K562 (cell line): ENCODE measurements around the gene PPP1R12C. TPM values are rescaled to one million over a fixed set of nuclear protein-coding genes. Genes with fewer than 3 reads are reported as not detected.

Source experiments
- ETV1 ChIP-seq: fragments of 450-650 bp; conservative IDR thresholded peaks from 2 replicates; pipeline ENCODE4 v1.6.1; 2016; ENCODE audit warnings: missing genetic modification characterization, control low read depth, low read depth, missing compliant biosample characterization
- ETV5 ChIP-seq: sonication (generic); formaldehyde crosslinking; IDR thresholded peaks from 2 replicates; pipeline ENCODE4 v1.4.0; 2020; ENCODE audit warnings: low read depth, mild to moderate bottlenecking, missing genetic modification reagents
- GATA2 ChIP-seq: sonication (generic); formaldehyde crosslinking; IDR thresholded peaks from 2 replicates; pipeline ENCODE4 v1.4.0; 2020; ENCODE audit warnings: mild to moderate bottlenecking, missing genetic modification reagents
- MCM2 ChIP-seq: fragments of 450-650 bp; IDR thresholded peaks from 2 replicates; pipeline ENCODE4 v1.6.1; 2017; ENCODE audit warnings: low read depth, mild to moderate bottlenecking
- MED1 ChIP-seq: sonication (generic); formaldehyde crosslinking; IDR thresholded peaks from 2 replicates; pipeline ENCODE4 v1.8.1; 2023; ENCODE audit warnings: missing genetic modification reagents, borderline replicate concordance
- NCOA4 ChIP-seq: fragments of 450-650 bp; IDR thresholded peaks from 2 replicates; pipeline ENCODE4 v1.6.1; 2018; ENCODE audit warnings: mild to moderate bottlenecking; ENCODE audit not compliant: partially characterized antibody
- NR4A1 ChIP-seq, 2 experiments: fragments of 250-450 bp in 1 of 2; fragments of 450-650 bp in 1 of 2; sonication (Bioruptor Pico) in 1 of 2; IDR thresholded peaks; 2 replicates each; pipeline versions ENCODE4 v1.4.0 to v1.6.1; 2016 to 2020; ENCODE audit warnings: mild to moderate bottlenecking in 2 of 2, missing compliant biosample characterization in 1 of 2, missing genetic modification characterization in 1 of 2, moderate library complexity in 1 of 2
- SMARCA5 ChIP-seq: fragments of 450-650 bp; IDR thresholded peaks from 2 replicates; pipeline ENCODE4 v1.6.1; 2016
- SRSF7 ChIP-seq: fragments of 200-400 bp; formaldehyde crosslinking; optimal IDR thresholded peaks from 2 replicates; pipeline ENCODE3; 2017; ENCODE audit warnings: mild to moderate bottlenecking, low read depth, low read length
- U2AF1 ChIP-seq: fragments of 200-400 bp; formaldehyde crosslinking; optimal IDR thresholded peaks from 2 replicates; pipeline ENCODE3; 2017; ENCODE audit warnings: mild to moderate bottlenecking, low read depth, low read length, moderate library complexity
- WHSC1 ChIP-seq: IDR thresholded peaks from one replicate; pipeline ENCODE4 v1.6.1; 2012; ENCODE audit warnings: low read length, control low read depth, inconsistent platforms
- ZNF277 ChIP-seq: fragments of 250-450 bp; sonication (Bioruptor Pico); IDR thresholded peaks from 2 replicates; pipeline ENCODE4 v1.8.0; 2022; ENCODE audit warnings: inconsistent platforms, mild to moderate bottlenecking, moderate library complexity, borderline replicate concordance
- ZNF740 ChIP-seq, 3 experiments: fragments of 200-800 bp in 1 of 3; sonication (Bioruptor generic) in 1 of 3; sonication (generic) in 1 of 3; formaldehyde crosslinking in 1 of 3; IDR thresholded peaks; 2 replicates each; pipeline versions ENCODE4 v1.6.1 to v1.8.0; 2016 to 2022; ENCODE audit warnings: mild to moderate bottlenecking in 2 of 3, missing compliant biosample characterization in 2 of 3, missing genetic modification characterization in 2 of 3, missing genetic modification reagents in 1 of 3
- polyA plus RNA-seq, 8 experiments: library from polyadenylated mRNA; depleted of rRNA in 4 of 8; stranded (reverse) in 5 of 8; unstranded in 3 of 8; fragments of >200 nt; fragmentation: Nextera tagmentation in 2 of 8; fragmentation: Illumina TruSeq in 1 of 8; extraction: Ambion mirVana in 2 of 8; extraction: Trizol in 1 of 8; gene quantifications; 2 replicates each; pipeline versions ENCODE4 v1.2.1 to v1.2.3, GENCODE V29; 2011 to 2014; ENCODE audit warnings: inconsistent platforms in 1 of 8, missing spikeins in 1 of 8
- total RNA-seq, 7 experiments: library from RNA; depleted of rRNA in 6 of 7; stranded (reverse); fragments of >200 nt in 6 of 7; fragmentation: Illumina TruSeq in 2 of 7; extraction: Trizol in 2 of 7; gene quantifications; 2 replicates each; pipeline versions ENCODE4 v1.2.1 to v1.2.3, GENCODE V29; 2011 to 2021; ENCODE audit warnings: low replicate concordance in 1 of 7
- TF ChIP-seq, protein P1 (sequence below): IDR thresholded peaks from 2 replicates; pipeline ENCODE4 v1.6.1; 2011; ENCODE audit not compliant: insufficient read length; ENCODE audit errors: extremely low read depth
- TF ChIP-seq, protein P2 (sequence below): fragments of 450-650 bp; IDR thresholded peaks from 2 replicates; pipeline ENCODE4 v1.6.1; 2017; ENCODE audit warnings: antibody characterized with exemption
- TF ChIP-seq, protein P3 (sequence below), 2 experiments: fragments of 450-650 bp in 1 of 2; IDR thresholded peaks; 2 replicates each; pipeline ENCODE4 v1.6.1; 2011 to 2017; ENCODE audit warnings: low read depth in 2 of 2, antibody characterized with exemption in 1 of 2, borderline replicate concordance in 1 of 2, low read length in 1 of 2, mild to moderate bottlenecking in 1 of 2, mixed read lengths in 1 of 2; ENCODE audit not compliant: control insufficient read depth in 1 of 2

PPP1R12C gene
- total and polyA plus RNA-seq, 9 of the 15 experiments (the other 6 are each of a cell fraction or from before 2014, with no cell fraction given), result 1.8 to 136 (median 33.7) TPM

DNA sequence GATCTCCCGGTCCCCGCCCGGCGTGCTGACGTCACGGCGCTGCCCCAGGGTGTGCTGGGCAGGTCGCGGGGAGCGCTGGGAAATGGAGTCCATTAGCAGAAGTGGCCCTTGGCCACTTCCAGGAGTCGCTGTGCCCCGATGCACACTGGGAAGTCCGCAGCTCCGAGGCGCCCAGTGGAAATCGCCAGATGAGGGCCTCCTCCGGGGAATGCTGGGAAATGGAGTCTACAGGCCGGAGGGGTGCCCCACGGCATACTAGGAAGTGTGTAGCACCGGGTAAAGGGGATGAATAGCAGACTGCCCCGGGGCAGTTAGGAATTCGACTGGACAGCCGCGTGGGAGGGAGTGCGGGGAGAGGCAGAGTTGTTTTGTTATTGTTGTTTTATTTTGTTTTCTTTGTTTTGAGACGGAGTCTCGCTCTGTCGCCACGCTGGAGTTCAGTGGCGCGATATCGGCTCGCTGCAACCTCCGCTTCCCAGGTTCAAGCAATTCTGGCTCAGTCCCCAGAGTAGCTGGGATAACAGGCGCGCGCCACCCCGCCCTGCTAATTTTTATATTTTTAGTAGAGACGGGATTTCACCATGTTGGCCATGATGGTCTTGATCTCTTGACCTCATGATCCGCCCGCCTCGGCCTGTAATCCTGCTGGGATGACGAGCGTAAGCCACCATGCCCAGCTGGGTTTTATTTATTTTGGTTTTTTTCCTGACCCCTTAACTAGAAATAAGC, 390 bp upstream of the PPP1R12C start (continued):
- TF ChIP-seq ETV5 (CRISPR knock-in tag) (no peak), U2AF1 (no peak), SMARCA5 (no peak), ETV1 (no peak), MCM2 (no peak), GATA2 (CRISPR knock-in tag) (no peak), MED1 (CRISPR knock-in tag) (no peak), ZNF740 (CRISPR knock-in tag; IDR thresholded peaks at IDR 0.05) (peak; percentile 50; the same call in 1 of the 2 replicates), ZNF740 (tag; IDR thresholded peaks at IDR 0.05) (no peak), ZNF277 (CRISPR knock-in tag) (no peak), NCOA4 (no peak), WHSC1 (no peak), SRSF7 (no peak), NR4A1 (CRISPR knock-in tag; IDR thresholded peaks at IDR 0.05) (no peak), NR4A1 (tag; IDR thresholded peaks at IDR 0.05) (no peak)
- TF ChIP-seq, protein P1, sequence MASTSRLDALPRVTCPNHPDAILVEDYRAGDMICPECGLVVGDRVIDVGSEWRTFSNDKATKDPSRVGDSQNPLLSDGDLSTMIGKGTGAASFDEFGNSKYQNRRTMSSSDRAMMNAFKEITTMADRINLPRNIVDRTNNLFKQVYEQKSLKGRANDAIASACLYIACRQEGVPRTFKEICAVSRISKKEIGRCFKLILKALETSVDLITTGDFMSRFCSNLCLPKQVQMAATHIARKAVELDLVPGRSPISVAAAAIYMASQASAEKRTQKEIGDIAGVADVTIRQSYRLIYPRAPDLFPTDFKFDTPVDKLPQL, result no peak
- TF ChIP-seq, protein P2, sequence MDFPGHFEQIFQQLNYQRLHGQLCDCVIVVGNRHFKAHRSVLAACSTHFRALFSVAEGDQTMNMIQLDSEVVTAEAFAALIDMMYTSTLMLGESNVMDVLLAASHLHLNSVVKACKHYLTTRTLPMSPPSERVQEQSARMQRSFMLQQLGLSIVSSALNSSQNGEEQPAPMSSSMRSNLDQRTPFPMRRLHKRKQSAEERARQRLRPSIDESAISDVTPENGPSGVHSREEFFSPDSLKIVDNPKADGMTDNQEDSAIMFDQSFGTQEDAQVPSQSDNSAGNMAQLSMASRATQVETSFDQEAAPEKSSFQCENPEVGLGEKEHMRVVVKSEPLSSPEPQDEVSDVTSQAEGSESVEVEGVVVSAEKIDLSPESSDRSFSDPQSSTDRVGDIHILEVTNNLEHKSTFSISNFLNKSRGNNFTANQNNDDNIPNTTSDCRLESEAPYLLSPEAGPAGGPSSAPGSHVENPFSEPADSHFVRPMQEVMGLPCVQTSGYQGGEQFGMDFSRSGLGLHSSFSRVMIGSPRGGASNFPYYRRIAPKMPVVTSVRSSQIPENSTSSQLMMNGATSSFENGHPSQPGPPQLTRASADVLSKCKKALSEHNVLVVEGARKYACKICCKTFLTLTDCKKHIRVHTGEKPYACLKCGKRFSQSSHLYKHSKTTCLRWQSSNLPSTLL, result no peak
- TF ChIP-seq, protein P3, sequence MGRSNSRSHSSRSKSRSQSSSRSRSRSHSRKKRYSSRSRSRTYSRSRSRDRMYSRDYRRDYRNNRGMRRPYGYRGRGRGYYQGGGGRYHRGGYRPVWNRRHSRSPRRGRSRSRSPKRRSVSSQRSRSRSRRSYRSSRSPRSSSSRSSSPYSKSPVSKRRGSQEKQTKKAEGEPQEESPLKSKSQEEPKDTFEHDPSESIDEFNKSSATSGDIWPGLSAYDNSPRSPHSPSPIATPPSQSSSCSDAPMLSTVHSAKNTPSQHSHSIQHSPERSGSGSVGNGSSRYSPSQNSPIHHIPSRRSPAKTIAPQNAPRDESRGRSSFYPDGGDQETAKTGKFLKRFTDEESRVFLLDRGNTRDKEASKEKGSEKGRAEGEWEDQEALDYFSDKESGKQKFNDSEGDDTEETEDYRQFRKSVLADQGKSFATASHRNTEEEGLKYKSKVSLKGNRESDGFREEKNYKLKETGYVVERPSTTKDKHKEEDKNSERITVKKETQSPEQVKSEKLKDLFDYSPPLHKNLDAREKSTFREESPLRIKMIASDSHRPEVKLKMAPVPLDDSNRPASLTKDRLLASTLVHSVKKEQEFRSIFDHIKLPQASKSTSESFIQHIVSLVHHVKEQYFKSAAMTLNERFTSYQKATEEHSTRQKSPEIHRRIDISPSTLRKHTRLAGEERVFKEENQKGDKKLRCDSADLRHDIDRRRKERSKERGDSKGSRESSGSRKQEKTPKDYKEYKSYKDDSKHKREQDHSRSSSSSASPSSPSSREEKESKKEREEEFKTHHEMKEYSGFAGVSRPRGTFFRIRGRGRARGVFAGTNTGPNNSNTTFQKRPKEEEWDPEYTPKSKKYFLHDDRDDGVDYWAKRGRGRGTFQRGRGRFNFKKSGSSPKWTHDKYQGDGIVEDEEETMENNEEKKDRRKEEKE (IDR thresholded peaks at IDR 0.05; ENCODE audit: borderline replicate concordance in 1 of 2, control insufficient read depth in 1 of 2, low read depth in 2 of 2, low read length in 1 of 2), result peak in 1 of 2 experiments; percentile 85; a peak in 1 of 4 replicates
